Ovary (tissue), 9 donors: ENCODE results near the gene PTPRJ. TPM values are rescaled to one million over a fixed set of nuclear protein-coding genes. Genes with fewer than 3 reads are reported as not detected.

Source experiments
- DNase-seq, 5 donors: peaks; one replicate each; pipeline ENCODE4 v3.0.0-alpha.2; 2019 to 2020
- H3K27ac ChIP-seq, 2 donors: fragments of 200-600 bp; one replicate each; pipeline versions ENCODE4 v1.5.1 to v1.8.0; 2019 to 2022
- H3K27me3 ChIP-seq: fragments of 200-600 bp; one replicate; pipeline ENCODE4 v1.8.0; 2022
- H3K36me3 ChIP-seq: fragments of 200-600 bp; sonication (generic); one replicate; pipeline ENCODE4 v1.5.1; 2019
- H3K4me1 ChIP-seq: one replicate; pipeline ENCODE4 v1.8.1; 2013; ENCODE audit warnings: mild to moderate bottlenecking, moderate library complexity; ENCODE audit not compliant: insufficient read depth
- H3K4me3 ChIP-seq: fragments of 200-600 bp; sonication (generic); one replicate; pipeline ENCODE4 v1.5.1; 2017
- H3K9me3 ChIP-seq, 2 donors: fragments of 200-600 bp in 1 of 2; sonication (generic) in 1 of 2; one replicate each; pipeline versions ENCODE4 v1.5.1 to v1.8.1; 2013 to 2019; ENCODE audit warnings: mild to moderate bottlenecking in 1 of 2, moderate library complexity in 1 of 2
- EP300 ChIP-seq: sonication (generic); formaldehyde crosslinking; IDR thresholded peaks from one replicate; pipeline ENCODE4 v1.6.1; 2017; ENCODE audit warnings: antibody characterized with exemption
- POLR2A ChIP-seq: fragments of 450-650 bp; IDR thresholded peaks from one replicate; pipeline ENCODE4 v1.6.1; 2017; ENCODE audit warnings: antibody characterized with exemption, mild to moderate bottlenecking, moderate library complexity
- WGBS, 3 donors: extraction: QIAGEN DNeasy Blood & Tissue Kit in 1 of 3; methylation state at CpG; one replicate each; pipeline versions ENCODE4 v1.1.5 to v1.1.7; 2013 to 2017; 5-methylcytosine and 5-hydroxymethylcytosine counted together
- intact Hi-C, 4 donors: fragments of 100-400 bp; cut with DNase I; formaldehyde crosslinking; loops; one replicate each; pipeline versions ENCODE4 v1.11.0 to v1.15.1; 2022 to 2023
- polyA plus RNA-seq, 2 donors: library from polyadenylated mRNA; stranded (reverse); fragments of 200-250 nt in 1 of 2; fragments of 350-450 nt in 1 of 2; fragmentation: Illumina TruSeq in 1 of 2; extraction: RNeasy Lipid Tissue Mini Kit (QIAGEN cat#74804) in 1 of 2; gene quantifications; one replicate each; pipeline ENCODE4 v1.2.3, GENCODE V29; 2013 to 2014
- total RNA-seq, 7 donors: library from RNA; depleted of rRNA in 2 of 7; stranded (reverse); fragments of >200 nt in 2 of 7; fragmentation: NEBNext Ultra II Directional in 3 of 7; extraction: Animal tissue kit (Norgen Biotek cat#: 25700) in 3 of 7; gene quantifications; one replicate each; pipeline versions ENCODE4 v1.1.0 to v1.2.4, GENCODE V29; 2016 to 2023
- TF ChIP-seq, protein P1 (sequence below), 3 donors: fragments of 450-650 bp in 2 of 3; fragments of 200-600 bp in 1 of 3; IDR thresholded peaks; one replicate each; pipeline versions ENCODE4 v1.5.1 to v1.8.0; 2016 to 2022; ENCODE audit warnings: antibody characterized with exemption in 3 of 3, mild to moderate bottlenecking in 1 of 3
- donor health status: DM: no; HTN: no; CAD: no; lungs with moderate emphysema.
- donor health status: DM: no; HTN: no; CAD: no.
- donor health status: Bipolar disorder and iron deficiency.
- donor health status: DM: yes; HTN: yes; CAD: no.
- donor health status: DM: no; HTN: no; CAD: no.
- donor health status: DM: yes; HTN: yes; CAD: no.

PTPRJ gene
- total and polyA plus RNA-seq, 9 donors, result 1.6 to 16.1 (median 5.5) TPM

- TF ChIP-seq POLR2A, result no peak
- TF ChIP-seq, protein P1, sequence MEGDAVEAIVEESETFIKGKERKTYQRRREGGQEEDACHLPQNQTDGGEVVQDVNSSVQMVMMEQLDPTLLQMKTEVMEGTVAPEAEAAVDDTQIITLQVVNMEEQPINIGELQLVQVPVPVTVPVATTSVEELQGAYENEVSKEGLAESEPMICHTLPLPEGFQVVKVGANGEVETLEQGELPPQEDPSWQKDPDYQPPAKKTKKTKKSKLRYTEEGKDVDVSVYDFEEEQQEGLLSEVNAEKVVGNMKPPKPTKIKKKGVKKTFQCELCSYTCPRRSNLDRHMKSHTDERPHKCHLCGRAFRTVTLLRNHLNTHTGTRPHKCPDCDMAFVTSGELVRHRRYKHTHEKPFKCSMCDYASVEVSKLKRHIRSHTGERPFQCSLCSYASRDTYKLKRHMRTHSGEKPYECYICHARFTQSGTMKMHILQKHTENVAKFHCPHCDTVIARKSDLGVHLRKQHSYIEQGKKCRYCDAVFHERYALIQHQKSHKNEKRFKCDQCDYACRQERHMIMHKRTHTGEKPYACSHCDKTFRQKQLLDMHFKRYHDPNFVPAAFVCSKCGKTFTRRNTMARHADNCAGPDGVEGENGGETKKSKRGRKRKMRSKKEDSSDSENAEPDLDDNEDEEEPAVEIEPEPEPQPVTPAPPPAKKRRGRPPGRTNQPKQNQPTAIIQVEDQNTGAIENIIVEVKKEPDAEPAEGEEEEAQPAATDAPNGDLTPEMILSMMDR (IDR thresholded peaks at IDR 0.05), result no peak
- Histone ChIP-seq H3K27ac (no peak overlapping the region), H3K4me3 (no peak overlapping the region), H3K4me1 (no peaks in the 10 kb centered on the region), H3K27me3 (no peaks in the 10 kb centered on the region), H3K36me3 (no peaks in the 10 kb centered on the region), H3K9me3 (no peaks in the 10 kb centered on the region)
- no peak for DNase-seq
- intact Hi-C loops, result no loop called here
- WGBS, 3 donors, result 94 to 96% (median 96%) methylated on average over 2 of the region's 2 CpGs
Observed at GRCh38 chr11:48004456-48004855, 24.1 kb downstream of the PTPRJ start.

- intact Hi-C loops, result no loop called here
- Histone ChIP-seq H3K27ac (no peak overlapping the region), H3K9me3 (no peaks in the 10 kb centered on the region), H3K27me3 (no peaks in the 10 kb centered on the region), H3K4me1 (no peaks in the 10 kb centered on the region), H3K4me3 (no peak overlapping the region), H3K36me3 (no peaks in the 10 kb centered on the region)
- DNase-seq, result no peak
- TF ChIP-seq POLR2A, result no peak
- TF ChIP-seq, protein P1 (IDR thresholded peaks at IDR 0.05), result no peak
- no peak for TF ChIP-seq EP300
- WGBS, 3 donors, result 39 to 53% (median 43%) methylated on average over 4 of the region's 4 CpGs
Observed at GRCh38 chr11:48005136-48005535, 24.8 kb downstream of the PTPRJ start.

DNA sequence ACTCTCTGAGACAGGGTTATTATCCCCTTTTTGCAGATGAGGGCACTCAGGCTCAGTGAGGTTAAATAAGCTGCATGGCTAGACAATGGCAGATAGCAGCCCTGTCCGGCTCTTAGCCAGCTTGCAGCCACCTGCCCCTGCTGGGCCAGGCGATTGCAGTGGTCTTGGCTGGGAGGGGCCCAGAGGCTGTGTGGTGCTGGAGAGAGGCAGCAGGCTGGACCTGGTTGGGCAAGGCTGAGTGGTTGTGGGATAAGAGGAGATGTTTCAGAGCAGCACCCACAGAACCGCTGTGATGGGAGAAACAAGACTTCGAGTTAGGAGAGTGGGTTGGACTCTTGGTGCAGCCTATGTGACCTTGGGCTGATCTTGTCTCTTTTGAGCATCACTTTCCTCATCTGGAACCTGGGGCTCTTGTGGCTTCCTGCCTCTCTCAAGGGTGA is 25.5 kb downstream of the PTPRJ start:
- TF ChIP-seq, protein P1 (IDR thresholded peaks at IDR 0.05), result no peak
- TF ChIP-seq POLR2A, result no peak
- no peak for TF ChIP-seq EP300
- H3K27ac ChIP-seq, result no peak overlapping the region
- H3K9me3 ChIP-seq, result no peaks in the 10 kb centered on the region
- 60 to 76% (median 65%) methylated on average over 4 of the region's 4 CpGs for WGBS, 3 donors
- intact Hi-C loops, result no loop called here
- no peaks in the 10 kb centered on the region for H3K4me1 ChIP-seq
- H3K4me3 ChIP-seq, result no peak overlapping the region
- H3K27me3 ChIP-seq, result no peaks in the 10 kb centered on the region
- no peak for DNase-seq
- H3K36me3 ChIP-seq, result no peaks in the 10 kb centered on the region

- H3K4me3 ChIP-seq, result no peak overlapping the region
Observed at GRCh38 chr11:48006301-48006992, 26.1 kb downstream of the PTPRJ start.

More at GRCh38 chr11:48006301-48006992, 26.1 kb downstream of the PTPRJ start:
- no peaks in the 10 kb centered on the region for H3K4me1 ChIP-seq
- no peaks in the 10 kb centered on the region for H3K9me3 ChIP-seq
- TF ChIP-seq, protein P1 (IDR thresholded peaks at IDR 0.05), result no peak
- TF ChIP-seq POLR2A (no peak), EP300 (no peak)
- H3K27me3 ChIP-seq, result no peaks in the 10 kb centered on the region
- H3K27ac ChIP-seq, result no peak overlapping the region
- DNase-seq, result no peak
- intact Hi-C loops, result no loop called here
- H3K36me3 ChIP-seq, result no peaks in the 10 kb centered on the region
- 50 to 59% (median 56%) methylated on average over 5 of the region's 5 CpGs for WGBS, 3 donors
